OCI-LY3 (cell line): Measurements from ENCODE around the gene TARBP1.

Experiments
- H2AFZ ChIP-seq: fragments of 200-600, 300-600 bp; shearing (Covaris generic); 2 replicates; pipeline ENCODE4 v1.6.0; 2014; ENCODE audit warnings: antibody characterized with exemption, low read depth, low read length
- H3K27ac ChIP-seq: fragments of 200-600, 300-600 bp; sonication (generic); 2 replicates; pipeline ENCODE4 v1.5.1; 2014; ENCODE audit warnings: mild to moderate bottlenecking, low read length, moderate library complexity, mixed read lengths
- H3K27me3 ChIP-seq: fragments of 200-600, 300-600 bp; sonication (generic); 2 replicates; pipeline ENCODE4 v1.6.1; 2014; ENCODE audit warnings: low read depth, low read length, mixed read lengths
- H3K36me3 ChIP-seq: fragments of 200-600, 300-600 bp; sonication (generic); replicated peaks from 2 replicates; pipeline ENCODE3; 2014; ENCODE audit warnings: low read depth, low read length, mixed read lengths
- H3K4me1 ChIP-seq: fragments of 300-600, 200-600 bp; sonication (generic); 2 replicates; pipeline ENCODE4 v1.6.1; 2014; ENCODE audit warnings: low read length, mixed read lengths
- H3K4me2 ChIP-seq: fragments of 200-600, 300-600 bp; sonication (generic); 2 replicates; pipeline ENCODE4 v1.6.1; 2014; ENCODE audit warnings: low read length, mixed read lengths
- H3K4me3 ChIP-seq: fragments of 300-600, 200-600 bp; sonication (generic); 2 replicates; pipeline ENCODE4 v1.5.1; 2014; ENCODE audit warnings: antibody characterized with exemption, mild to moderate bottlenecking, low read length, moderate library complexity
- H3K79me2 ChIP-seq: fragments of 300-600, 200-600 bp; shearing (Covaris generic); 2 replicates; pipeline ENCODE4 v1.6.1; 2014; ENCODE audit warnings: mild to moderate bottlenecking, low read length, mixed read lengths
- H3K9ac ChIP-seq: fragments of 300-600, 200-600 bp; shearing (Covaris generic); 2 replicates; pipeline ENCODE4 v1.6.0; 2014; ENCODE audit warnings: mild to moderate bottlenecking, low read length, moderate library complexity
- H3K9me3 ChIP-seq: fragments of 200-600, 300-600 bp; shearing (Covaris generic); 2 replicates; pipeline ENCODE4 v1.6.1; 2014; ENCODE audit warnings: low read length, mixed read lengths; ENCODE audit not compliant: insufficient read depth
- H4K20me1 ChIP-seq: fragments of 200-600, 300-600 bp; sonication (generic); 2 replicates; pipeline ENCODE4 v1.6.1; 2016; ENCODE audit warnings: low read length, mixed read lengths; ENCODE audit not compliant: insufficient read depth
- CTCF ChIP-seq: fragments of 200-600, 300-600 bp; sonication (generic); IDR thresholded peaks from 2 replicates; pipeline ENCODE4 v1.5.1; 2014; ENCODE audit warnings: antibody characterized with exemption, low read length, low read depth
- EZH2phosphoT487 ChIP-seq: fragments of 200-600 bp; shearing (Covaris generic); IDR thresholded peaks from 2 replicates; pipeline ENCODE4 v1.6.1; 2018; ENCODE audit warnings: antibody characterized with exemption, mixed run types, low read depth

The TARBP1 gene

GRCh38 chr1:234412830-234413229, 66.1 kb downstream of the TARBP1 start:
- Histone ChIP-seq H3K27me3 (no peaks in the 10 kb centered on the region), H3K27ac (no peak overlapping the region), H3K4me3 (no peak overlapping the region), H3K9ac (no peak overlapping the region), H2AFZ (no peak overlapping the region), H3K9me3 (no peaks in the 10 kb centered on the region), H3K4me1 (no peaks in the 10 kb centered on the region), H3K79me2 (no peaks in the 10 kb centered on the region), H3K36me3 (no peaks in the 10 kb centered on the region), H3K4me2 (no peak overlapping the region), H4K20me1 (no peaks in the 10 kb centered on the region)
- no peak for TF ChIP-seq CTCF
- no peak for TF ChIP-seq EZH2phosphoT487

- Histone ChIP-seq H2AFZ (no peak overlapping the region), H3K4me1 (no peaks in the 10 kb centered on the region), H3K27me3 (no peaks in the 10 kb centered on the region), H4K20me1 (no peaks in the 10 kb centered on the region), H3K4me3 (no peak overlapping the region), H3K36me3 (no peaks in the 10 kb centered on the region), H3K4me2 (no peak overlapping the region), H3K27ac (no peak overlapping the region), H3K79me2 (no peaks in the 10 kb centered on the region), H3K9me3 (no peaks in the 10 kb centered on the region), H3K9ac (no peak overlapping the region)
- TF ChIP-seq EZH2phosphoT487 (no peak), CTCF (peak; percentile 42)
Observed at GRCh38 chr1:234409328-234409727, 69.7 kb downstream of the TARBP1 start.

GRCh38 chr1:234408757-234409156, 70.2 kb downstream of the TARBP1 start:
- Histone ChIP-seq H3K4me3 (no peak overlapping the region), H3K4me2 (no peak overlapping the region), H3K9ac (no peak overlapping the region), H3K4me1 (no peaks in the 10 kb centered on the region), H4K20me1 (no peaks in the 10 kb centered on the region), H3K79me2 (no peaks in the 10 kb centered on the region), H2AFZ (no peak overlapping the region), H3K27me3 (no peaks in the 10 kb centered on the region), H3K9me3 (no peaks in the 10 kb centered on the region), H3K27ac (no peak overlapping the region), H3K36me3 (no peaks in the 10 kb centered on the region)
- TF ChIP-seq CTCF = no peak
- no peak for TF ChIP-seq EZH2phosphoT487

- Histone ChIP-seq H3K79me2 (no peaks in the 10 kb centered on the region), H3K4me1 (no peaks in the 10 kb centered on the region), H3K4me3 (no peak overlapping the region), H3K9me3 (no peaks in the 10 kb centered on the region), H3K36me3 (no peaks in the 10 kb centered on the region), H3K9ac (no peak overlapping the region), H3K27ac (no peak overlapping the region), H3K27me3 (no peaks in the 10 kb centered on the region), H2AFZ (no peak overlapping the region), H3K4me2 (no peak overlapping the region), H4K20me1 (no peaks in the 10 kb centered on the region)
- TF ChIP-seq CTCF (no peak), EZH2phosphoT487 (no peak)
Observed at GRCh38 chr1:234406871-234407270, 72.1 kb downstream of the TARBP1 start.
